Daoy (cell line): ENCODE results near the gene KCTD16. TPM values are rescaled to one million over a fixed set of nuclear protein-coding genes. Genes with fewer than 3 reads are reported as not detected.

Source experiments
- DNase-seq: peaks from one replicate; pipeline ENCODE4 v3.0.0-alpha.2; 2015; ENCODE audit warnings: low read depth
- total RNA-seq: library from RNA; depleted of rRNA; stranded (reverse); fragments of >200 nt; shearing (Covaris generic); gene quantifications from 2 replicates; pipeline ENCODE4 v1.2.3, GENCODE V29; 2014

The KCTD16 gene
- total RNA-seq, 1 experiment from 2014 or later = 0.63 TPM

- DNase-seq = no peak
Measured at GRCh38 chr5:144403817-144404420, 233.2 kb downstream of the KCTD16 start.

GRCh38 chr5:144404672-144405071 lies 234.0 kb downstream of the KCTD16 start:
- no peak for DNase-seq

- no peak for DNase-seq
Measured at GRCh38 chr5:144405991-144406390, 235.3 kb downstream of the KCTD16 start.

- DNase-seq = no peak
Measured at GRCh38 chr5:144406442-144406841, 235.8 kb downstream of the KCTD16 start.

- DNase-seq = no peak
Measured at GRCh38 chr5:144414202-144415029, 243.7 kb downstream of the KCTD16 start.

- no peak for DNase-seq
Measured at GRCh38 chr5:144416196-144416595, 245.5 kb downstream of the KCTD16 start.

- no peak for DNase-seq
Measured at GRCh38 chr5:144418719-144419118, 248.0 kb downstream of the KCTD16 start.

GRCh38 chr5:144421411-144421810 lies 250.7 kb downstream of the KCTD16 start:
- peak; percentile 2 for DNase-seq

- DNase-seq = no peak
Measured at GRCh38 chr5:144422018-144422727, 251.5 kb downstream of the KCTD16 start.

- no peak for DNase-seq
Measured at GRCh38 chr5:144427866-144428265, 257.2 kb downstream of the KCTD16 start.

GRCh38 chr5:144428326-144428725 lies 257.7 kb downstream of the KCTD16 start:
- no peak for DNase-seq

GRCh38 chr5:144429405-144429804 lies 258.7 kb downstream of the KCTD16 start:
- no peak for DNase-seq

GRCh38 chr5:144429905-144430304 lies 259.2 kb downstream of the KCTD16 start:
- no peak for DNase-seq

GRCh38 chr5:144433140-144433822 lies 262.6 kb downstream of the KCTD16 start:
- no peak for DNase-seq

GRCh38 chr5:144433893-144434292 lies 263.2 kb downstream of the KCTD16 start:
- no peak for DNase-seq

GRCh38 chr5:144436007-144436406 lies 265.3 kb downstream of the KCTD16 start:
- no peak for DNase-seq

- no peak for DNase-seq
Measured at GRCh38 chr5:144438237-144438636, 267.6 kb downstream of the KCTD16 start.

- DNase-seq = no peak
Measured at GRCh38 chr5:144448457-144448856, 277.8 kb downstream of the KCTD16 start.

- no peak for DNase-seq
Measured at GRCh38 chr5:144451187-144451973, 280.7 kb downstream of the KCTD16 start.

GRCh38 chr5:144453753-144454152 lies 283.1 kb downstream of the KCTD16 start:
- no peak for DNase-seq

GRCh38 chr5:144457160-144457559 lies 286.5 kb downstream of the KCTD16 start:
- DNase-seq = no peak
